K562 (cell line): ENCODE results near the gene FLT1. TPM values are rescaled to one million over a fixed set of nuclear protein-coding genes. Genes with fewer than 3 reads are reported as not detected.

Experiments
- ELF1 ChIP-seq: fragments of 200-800 bp; sonication (Bioruptor generic); IDR thresholded peaks from 2 replicates; pipeline ENCODE4 v1.6.1; 2016; ENCODE audit warnings: missing genetic modification characterization, missing compliant biosample characterization
- FOXA1 ChIP-seq: fragments of 450-650 bp; IDR thresholded peaks from 2 replicates; pipeline ENCODE4 v1.6.1; 2016; ENCODE audit warnings: mild to moderate bottlenecking, borderline replicate concordance
- HSF4 ChIP-seq: fragments of 250-450 bp; sonication (Bioruptor Pico); IDR thresholded peaks from 2 replicates; pipeline ENCODE4 v2.1.2; 2022; ENCODE audit warnings: mild to moderate bottlenecking, moderate library complexity, borderline replicate concordance
- KLF1 ChIP-seq: fragments of 450-650 bp; IDR thresholded peaks from 2 replicates; pipeline ENCODE4 v1.6.1; 2016; ENCODE audit warnings: missing genetic modification characterization, missing compliant biosample characterization
- MCM3 ChIP-seq: fragments of 450-650 bp; IDR thresholded peaks from 2 replicates; pipeline ENCODE4 v1.6.1; 2016
- MECOM ChIP-seq: fragments of 250-450 bp; sonication (Bioruptor Pico); IDR thresholded peaks from 2 replicates; pipeline ENCODE4 v1.8.0; 2022; ENCODE audit warnings: inconsistent platforms
- NFYB ChIP-seq: IDR thresholded peaks from 2 replicates; pipeline ENCODE4 v1.6.1; 2011; ENCODE audit warnings: mild to moderate bottlenecking, moderate library complexity; ENCODE audit not compliant: insufficient read length; ENCODE audit errors: extremely low read depth
- SMARCA5 ChIP-seq: fragments of 450-650 bp; IDR thresholded peaks from 2 replicates; pipeline ENCODE4 v1.6.1; 2016
- SMARCC2 ChIP-seq: fragments of 450-650 bp; IDR thresholded peaks from 2 replicates; pipeline ENCODE4 v1.6.1; 2017; ENCODE audit warnings: antibody characterized with exemption, moderate library complexity, mild to moderate bottlenecking, low read depth
- TAF7 ChIP-seq: fragments of 450-650 bp; IDR thresholded peaks from 2 replicates; pipeline ENCODE4 v1.6.1; 2016; ENCODE audit warnings: missing genetic modification characterization, missing compliant biosample characterization
- TCFL5 ChIP-seq: fragments of 250-450 bp; sonication (Bioruptor Pico); conservative IDR thresholded peaks from 2 replicates; pipeline ENCODE4 v1.6.1; 2021; ENCODE audit warnings: mild to moderate bottlenecking, moderate library complexity, matching md5 sums
- ZNF174 ChIP-seq: fragments of 250-450 bp; sonication (Bioruptor Pico); IDR thresholded peaks from 2 replicates; pipeline ENCODE4 v1.4.0; 2020; ENCODE audit warnings: mild to moderate bottlenecking
- ZNF217 ChIP-seq: sonication (generic); formaldehyde crosslinking; IDR thresholded peaks from 2 replicates; pipeline ENCODE4 v1.8.0; 2022; ENCODE audit warnings: mild to moderate bottlenecking, missing genetic modification reagents
- ZNF586 ChIP-seq: fragments of 450-650 bp; formaldehyde crosslinking; conservative IDR thresholded peaks from 2 replicates; pipeline ENCODE4 v1.4.0; 2020; ENCODE audit warnings: mild to moderate bottlenecking, moderate library complexity
- ZNF696 ChIP-seq: fragments of 250-450 bp; sonication (Bioruptor Pico); conservative IDR thresholded peaks from 2 replicates; pipeline ENCODE4 v1.4.0; 2020; ENCODE audit warnings: mild to moderate bottlenecking, moderate library complexity
- ZNF830 ChIP-seq: fragments of 250-450 bp; sonication (Bioruptor Pico); IDR thresholded peaks from 2 replicates; pipeline ENCODE4 v1.5.0; 2021; ENCODE audit warnings: mild to moderate bottlenecking
- ZSCAN29 ChIP-seq: fragments of 450-650 bp; IDR thresholded peaks from 2 replicates; pipeline ENCODE4 v1.6.1; 2017
- polyA plus RNA-seq, 8 experiments: library from polyadenylated mRNA; depleted of rRNA in 4 of 8; stranded (reverse) in 5 of 8; unstranded in 3 of 8; fragments of >200 nt; fragmentation: Nextera tagmentation in 2 of 8; fragmentation: Illumina TruSeq in 1 of 8; extraction: Ambion mirVana in 2 of 8; extraction: Trizol in 1 of 8; gene quantifications; 2 replicates each; pipeline versions ENCODE4 v1.2.1 to v1.2.3, GENCODE V29; 2011 to 2014; ENCODE audit warnings: inconsistent platforms in 1 of 8, missing spikeins in 1 of 8
- total RNA-seq, 7 experiments: library from RNA; depleted of rRNA in 6 of 7; stranded (reverse); fragments of >200 nt in 6 of 7; fragmentation: Illumina TruSeq in 2 of 7; extraction: Trizol in 2 of 7; gene quantifications; 2 replicates each; pipeline versions ENCODE4 v1.2.1 to v1.2.3, GENCODE V29; 2011 to 2021; ENCODE audit warnings: low replicate concordance in 1 of 7
- TF ChIP-seq, protein P1 (sequence below), 3 experiments: IDR thresholded peaks in 2 of 3; conservative IDR thresholded peaks in 1 of 3; 2 replicates each; pipeline ENCODE4 v1.5.1; 2011 to 2012; ENCODE audit warnings: low read length in 3 of 3, mild to moderate bottlenecking in 3 of 3, control low read depth in 2 of 3, improper control_type of control experiment in 1 of 3, inconsistent platforms in 1 of 3, low read depth in 1 of 3, mixed read lengths in 1 of 3, moderate library complexity in 1 of 3; ENCODE audit not compliant: insufficient read depth in 2 of 3
- TF ChIP-seq, protein P2 (sequence below): sonication (generic); formaldehyde crosslinking; IDR thresholded peaks from 2 replicates; pipeline ENCODE4 v1.8.1; 2022; ENCODE audit warnings: missing genetic modification reagents
- TF ChIP-seq, protein P3 (sequence below): fragments of 450-650 bp; IDR thresholded peaks from one replicate; pipeline ENCODE4 v1.6.1; 2018; ENCODE audit warnings: mild to moderate bottlenecking, moderate library complexity; ENCODE audit not compliant: partially characterized antibody
- TF ChIP-seq, protein P4 (sequence below): fragments of 450-650 bp; IDR thresholded peaks from 2 replicates; pipeline ENCODE4 v1.6.1; 2018; ENCODE audit warnings: mild to moderate bottlenecking, low read depth; ENCODE audit not compliant: partially characterized antibody
- TF ChIP-seq, protein P5 (sequence below), 2 experiments: fragments of 450-650 bp in 1 of 2; sonication (generic) in 1 of 2; formaldehyde crosslinking in 1 of 2; IDR thresholded peaks in 1 of 2; conservative IDR thresholded peaks in 1 of 2; 2 replicates each; pipeline versions ENCODE4 v1.6.1 to v1.8.1; 2016 to 2023; ENCODE audit warnings: mild to moderate bottlenecking in 2 of 2, moderate library complexity in 2 of 2, inconsistent platforms in 1 of 2, missing genetic modification reagents in 1 of 2

Gene FLT1
- total and polyA plus RNA-seq, 9 of the 15 experiments (the other 6 are each of a cell fraction or from before 2014, with no cell fraction given), result 0.01 to 2.0 (median 0.22) TPM

DNA sequence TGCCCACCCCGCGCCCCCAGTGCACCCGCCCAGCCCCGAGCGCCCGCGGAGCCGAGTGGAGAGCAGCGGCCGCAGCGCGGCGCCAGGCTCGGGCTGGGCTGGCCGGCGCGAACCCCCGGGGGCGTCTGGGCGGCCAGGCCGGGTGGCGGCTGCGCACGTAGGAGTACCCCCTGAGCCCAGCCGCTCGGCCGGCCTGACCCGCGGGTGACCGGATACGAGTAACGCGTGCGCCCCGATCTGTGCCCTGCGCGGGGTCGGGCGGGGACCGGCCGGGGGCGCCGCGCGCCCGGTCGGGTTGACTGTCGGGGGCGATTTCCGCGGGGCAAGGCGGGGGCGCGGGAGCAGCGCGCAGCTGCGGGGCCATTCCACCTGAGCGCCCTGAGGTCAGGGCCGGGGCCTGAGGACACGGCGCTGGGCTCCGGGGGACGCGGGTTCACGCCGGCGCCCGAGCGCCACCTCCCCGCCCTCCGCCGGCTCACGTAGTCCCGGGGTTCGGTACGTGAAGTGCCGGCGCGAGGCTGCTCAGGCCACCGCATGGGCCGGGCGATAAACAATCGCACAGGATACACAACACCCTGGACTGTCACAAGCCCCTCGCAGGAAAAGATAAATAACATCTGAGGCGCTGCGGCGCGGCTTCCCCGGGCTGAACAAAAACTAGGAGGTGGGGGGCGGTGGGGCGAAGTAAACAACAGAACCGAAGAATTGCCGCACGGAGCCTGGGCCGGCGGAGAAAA, 37.6 kb upstream of the FLT1 start (continued):
- TF ChIP-seq, protein P1, sequence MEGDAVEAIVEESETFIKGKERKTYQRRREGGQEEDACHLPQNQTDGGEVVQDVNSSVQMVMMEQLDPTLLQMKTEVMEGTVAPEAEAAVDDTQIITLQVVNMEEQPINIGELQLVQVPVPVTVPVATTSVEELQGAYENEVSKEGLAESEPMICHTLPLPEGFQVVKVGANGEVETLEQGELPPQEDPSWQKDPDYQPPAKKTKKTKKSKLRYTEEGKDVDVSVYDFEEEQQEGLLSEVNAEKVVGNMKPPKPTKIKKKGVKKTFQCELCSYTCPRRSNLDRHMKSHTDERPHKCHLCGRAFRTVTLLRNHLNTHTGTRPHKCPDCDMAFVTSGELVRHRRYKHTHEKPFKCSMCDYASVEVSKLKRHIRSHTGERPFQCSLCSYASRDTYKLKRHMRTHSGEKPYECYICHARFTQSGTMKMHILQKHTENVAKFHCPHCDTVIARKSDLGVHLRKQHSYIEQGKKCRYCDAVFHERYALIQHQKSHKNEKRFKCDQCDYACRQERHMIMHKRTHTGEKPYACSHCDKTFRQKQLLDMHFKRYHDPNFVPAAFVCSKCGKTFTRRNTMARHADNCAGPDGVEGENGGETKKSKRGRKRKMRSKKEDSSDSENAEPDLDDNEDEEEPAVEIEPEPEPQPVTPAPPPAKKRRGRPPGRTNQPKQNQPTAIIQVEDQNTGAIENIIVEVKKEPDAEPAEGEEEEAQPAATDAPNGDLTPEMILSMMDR (IDR thresholded peaks at IDR 0.05 in 2 of 3, conservative IDR thresholded peaks at IDR 0.05 in 1 of 3; ENCODE audit: insufficient read depth in 2 of 3, low read depth in 1 of 3, low read length in 3 of 3), result peak in 1 of 3 experiments; percentile 0; a peak in 1 of 6 replicates
- TF ChIP-seq, protein P2, sequence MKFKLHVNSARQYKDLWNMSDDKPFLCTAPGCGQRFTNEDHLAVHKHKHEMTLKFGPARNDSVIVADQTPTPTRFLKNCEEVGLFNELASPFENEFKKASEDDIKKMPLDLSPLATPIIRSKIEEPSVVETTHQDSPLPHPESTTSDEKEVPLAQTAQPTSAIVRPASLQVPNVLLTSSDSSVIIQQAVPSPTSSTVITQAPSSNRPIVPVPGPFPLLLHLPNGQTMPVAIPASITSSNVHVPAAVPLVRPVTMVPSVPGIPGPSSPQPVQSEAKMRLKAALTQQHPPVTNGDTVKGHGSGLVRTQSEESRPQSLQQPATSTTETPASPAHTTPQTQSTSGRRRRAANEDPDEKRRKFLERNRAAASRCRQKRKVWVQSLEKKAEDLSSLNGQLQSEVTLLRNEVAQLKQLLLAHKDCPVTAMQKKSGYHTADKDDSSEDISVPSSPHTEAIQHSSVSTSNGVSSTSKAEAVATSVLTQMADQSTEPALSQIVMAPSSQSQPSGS, result no peak
- TF ChIP-seq FOXA1, result no peak
- TF ChIP-seq KLF1, result no peak
- TF ChIP-seq, protein P3, sequence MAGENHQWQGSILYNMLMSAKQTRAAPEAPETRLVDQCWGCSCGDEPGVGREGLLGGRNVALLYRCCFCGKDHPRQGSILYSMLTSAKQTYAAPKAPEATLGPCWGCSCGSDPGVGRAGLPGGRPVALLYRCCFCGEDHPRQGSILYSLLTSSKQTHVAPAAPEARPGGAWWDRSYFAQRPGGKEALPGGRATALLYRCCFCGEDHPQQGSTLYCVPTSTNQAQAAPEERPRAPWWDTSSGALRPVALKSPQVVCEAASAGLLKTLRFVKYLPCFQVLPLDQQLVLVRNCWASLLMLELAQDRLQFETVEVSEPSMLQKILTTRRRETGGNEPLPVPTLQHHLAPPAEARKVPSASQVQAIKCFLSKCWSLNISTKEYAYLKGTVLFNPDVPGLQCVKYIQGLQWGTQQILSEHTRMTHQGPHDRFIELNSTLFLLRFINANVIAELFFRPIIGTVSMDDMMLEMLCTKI, result no peak
- TF ChIP-seq ELF1 (tag), result no peak
- TF ChIP-seq NFYB, result no peak
- TF ChIP-seq, protein P4, sequence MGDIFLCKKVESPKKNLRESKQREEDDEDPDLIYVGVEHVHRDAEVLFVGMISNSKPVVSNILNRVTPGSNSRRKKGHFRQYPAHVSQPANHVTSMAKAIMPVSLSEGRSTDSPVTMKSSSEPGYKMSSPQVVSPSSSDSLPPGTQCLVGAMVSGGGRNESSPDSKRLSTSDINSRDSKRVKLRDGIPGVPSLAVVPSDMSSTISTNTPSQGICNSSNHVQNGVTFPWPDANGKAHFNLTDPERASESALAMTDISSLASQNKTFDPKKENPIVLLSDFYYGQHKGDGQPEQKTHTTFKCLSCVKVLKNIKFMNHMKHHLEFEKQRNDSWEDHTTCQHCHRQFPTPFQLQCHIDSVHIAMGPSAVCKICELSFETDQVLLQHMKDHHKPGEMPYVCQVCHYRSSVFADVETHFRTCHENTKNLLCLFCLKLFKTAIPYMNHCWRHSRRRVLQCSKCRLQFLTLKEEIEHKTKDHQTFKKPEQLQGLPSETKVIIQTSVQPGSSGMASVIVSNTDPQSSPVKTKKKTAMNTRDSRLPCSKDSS, result no peak
- no peak for TF ChIP-seq HSF4 (CRISPR knock-in tag)
- no peak for TF ChIP-seq TAF7 (tag)
- TF ChIP-seq MECOM (CRISPR knock-in tag), result no peak
- no peak for TF ChIP-seq ZNF696 (CRISPR knock-in tag)
- no peak for TF ChIP-seq SMARCA5
- TF ChIP-seq ZNF217 (CRISPR knock-in tag), result no peak
- TF ChIP-seq ZNF586, result no peak
- peak; percentile 74; the same call in 1 of the 2 replicates for TF ChIP-seq ZSCAN29
- TF ChIP-seq MCM3, result no peak
- peak; percentile 44; the same call in 1 of the 2 replicates for TF ChIP-seq SMARCC2
- TF ChIP-seq, protein P5, sequence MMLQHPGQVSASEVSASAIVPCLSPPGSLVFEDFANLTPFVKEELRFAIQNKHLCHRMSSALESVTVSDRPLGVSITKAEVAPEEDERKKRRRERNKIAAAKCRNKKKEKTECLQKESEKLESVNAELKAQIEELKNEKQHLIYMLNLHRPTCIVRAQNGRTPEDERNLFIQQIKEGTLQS (IDR thresholded peaks at IDR 0.05), result no peak
- TF ChIP-seq, protein P5 (CRISPR knock-in tag; conservative IDR thresholded peaks at IDR 0.05), result no peak
- TF ChIP-seq ZNF830, result no peak
- no peak for TF ChIP-seq ZNF174
- no peak for TF ChIP-seq TCFL5 (CRISPR knock-in tag)
